ENCODE results near the gene SUSD1.

GRCh38 chr9:112011051-112011620, 164.0 kb downstream of the SUSD1 start:
- TF ChIP-seq CTCF (IDR thresholded peaks at IDR 0.05; ENCODE audit: poor library complexity) (no peak), EZH2 (IDR thresholded peaks at IDR 0.05; ENCODE audit: borderline replicate concordance) (no peak)
